HepG2 (cell line): Measurements from ENCODE around the gene ABL2. TPM values are rescaled to one million over a fixed set of nuclear protein-coding genes. Genes with fewer than 3 reads are reported as not detected.
A peak's percentile ranks its signal among the peaks of the same experiment; 100 is the strongest.

Experiments used
- CHCHD3 ChIP-seq: sonication (generic); formaldehyde crosslinking; IDR thresholded peaks from 2 replicates; pipeline ENCODE4 v1.8.0; 2022; ENCODE audit warnings: mild to moderate bottlenecking, missing genetic modification reagents, moderate library complexity
- GTF2F1 ChIP-seq: fragments of 150-350 bp; IDR thresholded peaks from 2 replicates; pipeline ENCODE4 v1.6.1; 2014; ENCODE audit warnings: low read length
- HNF1B ChIP-seq: sonication (generic); formaldehyde crosslinking; IDR thresholded peaks from 2 replicates; pipeline ENCODE4 v1.5.1; 2020; ENCODE audit warnings: mild to moderate bottlenecking, moderate library complexity, missing genetic modification reagents
- NPAS2 ChIP-seq: sonication (generic); formaldehyde crosslinking; IDR thresholded peaks from 2 replicates; pipeline ENCODE4 v1.8.0; 2022; ENCODE audit warnings: mild to moderate bottlenecking, missing genetic modification reagents, borderline replicate concordance
- NRL ChIP-seq: sonication (generic); formaldehyde crosslinking; IDR thresholded peaks from 2 replicates; pipeline ENCODE4 v1.5.0; 2020; ENCODE audit warnings: missing genetic modification reagents, mild to moderate bottlenecking, moderate library complexity, borderline replicate concordance
- PAF1 ChIP-seq: IDR thresholded peaks from 2 replicates; pipeline ENCODE4 v1.6.1; 2016; ENCODE audit warnings: missing genetic modification reagents, missing compliant biosample characterization
- PAWR ChIP-seq: sonication (generic); formaldehyde crosslinking; IDR thresholded peaks from 2 replicates; pipeline ENCODE4 v1.4.0; 2020; ENCODE audit warnings: missing genetic modification reagents, mild to moderate bottlenecking, borderline replicate concordance
- SRSF9 ChIP-seq: fragments of 200-400 bp; formaldehyde crosslinking; IDR thresholded peaks from 2 replicates; pipeline ENCODE4 v1.6.1; 2018; ENCODE audit warnings: borderline replicate concordance, mild to moderate bottlenecking, low read depth, low read length; ENCODE audit not compliant: insufficient read depth, poor library complexity, severe bottlenecking
- TCF7L2 ChIP-seq: IDR thresholded peaks from 2 replicates; pipeline ENCODE4 v1.6.1; 2011; ENCODE audit warnings: mild to moderate bottlenecking, low read depth, low read length, moderate library complexity
- ZNF20 ChIP-seq: sonication (generic); formaldehyde crosslinking; IDR thresholded peaks from 2 replicates; pipeline ENCODE4 v1.4.0; 2020; ENCODE audit warnings: mild to moderate bottlenecking, moderate library complexity, missing genetic modification reagents
- ZNF274 ChIP-seq: sonication (generic); formaldehyde crosslinking; IDR thresholded peaks from 2 replicates; pipeline ENCODE4 v1.5.1; 2020; ENCODE audit warnings: mild to moderate bottlenecking, missing genetic modification reagents
- ZNF333 ChIP-seq: sonication (generic); formaldehyde crosslinking; IDR thresholded peaks from 2 replicates; pipeline ENCODE4 v1.4.0; 2020; ENCODE audit warnings: mild to moderate bottlenecking, missing genetic modification reagents, borderline replicate concordance
- ZNF691 ChIP-seq: sonication (generic); formaldehyde crosslinking; IDR thresholded peaks from 2 replicates; pipeline ENCODE4 v1.4.0; 2020; ENCODE audit warnings: missing genetic modification reagents, low read depth, mild to moderate bottlenecking, borderline replicate concordance
- ZNF7 ChIP-seq: IDR thresholded peaks from 2 replicates; pipeline ENCODE4 v1.6.1; 2016; ENCODE audit warnings: missing biosample characterization, missing genetic modification reagents
- ZNF75D ChIP-seq: sonication (generic); formaldehyde crosslinking; IDR thresholded peaks from 2 replicates; pipeline ENCODE4 v1.8.1; 2023; ENCODE audit warnings: missing genetic modification reagents, mild to moderate bottlenecking, borderline replicate concordance
- polyA plus RNA-seq, 8 experiments: library from polyadenylated mRNA; depleted of rRNA in 3 of 8; stranded (reverse) in 7 of 8; unstranded in 1 of 8; fragments of >200 nt; fragmentation: Illumina TruSeq in 4 of 8; extraction: Trizol in 4 of 8; gene quantifications; 2 replicates each; pipeline versions ENCODE4 v1.2.1 to v1.2.3, GENCODE V29; 2011 to 2016; ENCODE audit warnings: low read depth in 4 of 8, missing spikeins in 1 of 8, mixed read lengths in 1 of 8; ENCODE audit not compliant: insufficient read depth in 1 of 8
- total RNA-seq, 5 experiments: library from RNA; depleted of rRNA; stranded (reverse); fragments of >200 nt; fragmentation: Illumina TruSeq; extraction: Trizol; gene quantifications; 2 replicates each; pipeline ENCODE4 v1.2.3, GENCODE V29; 2016; ENCODE audit warnings: low read depth in 1 of 5
- TF ChIP-seq, protein P1 (sequence below): sonication (generic); formaldehyde crosslinking; IDR thresholded peaks from 2 replicates; pipeline ENCODE4 v1.4.0; 2020; ENCODE audit warnings: missing genetic modification reagents
- TF ChIP-seq, protein P2 (sequence below): IDR thresholded peaks from 2 replicates; pipeline ENCODE4 v1.6.1; 2012; ENCODE audit warnings: inconsistent platforms
- TF ChIP-seq, protein P3 (sequence below): IDR thresholded peaks from 2 replicates; pipeline ENCODE4 v1.4.0; 2020; ENCODE audit warnings: mild to moderate bottlenecking, missing genetic modification reagents
- TF ChIP-seq, protein P4 (sequence below): sonication (generic); formaldehyde crosslinking; IDR thresholded peaks from 2 replicates; pipeline ENCODE4 v1.8.0; 2023; ENCODE audit warnings: mild to moderate bottlenecking, missing genetic modification reagents

The ABL2 gene
- total and polyA plus RNA-seq, 2 of the 13 experiments (the other 11 are each of a cell fraction or from before 2014, with no cell fraction given): 5.8 to 6.0 TPM

GRCh38 chr1:179091691-179092165, 137.7 kb downstream of the ABL2 start (continued):
- TF ChIP-seq ZNF691 (CRISPR knock-in tag) (0 out of 2 replicates have a peak, but pooled peaks have one; percentile 63), PAWR (CRISPR knock-in tag) (no peak), GTF2F1 (no peak), ZNF333 (CRISPR knock-in tag) (no peak), CHCHD3 (CRISPR knock-in tag) (no peak), NPAS2 (CRISPR knock-in tag) (no peak), NRL (CRISPR knock-in tag) (no peak), TCF7L2 (no peak), HNF1B (CRISPR knock-in tag) (peak; percentile 16; the same call in 1 of the 2 replicates), ZNF7 (CRISPR knock-in tag) (no peak), ZNF75D (CRISPR knock-in tag) (no peak), SRSF9 (no peak), PAF1 (CRISPR knock-in tag) (peak; percentile 70; the same call in 1 of the 2 replicates), ZNF20 (CRISPR knock-in tag) (no peak), ZNF274 (no peak)
- TF ChIP-seq, protein P1, sequence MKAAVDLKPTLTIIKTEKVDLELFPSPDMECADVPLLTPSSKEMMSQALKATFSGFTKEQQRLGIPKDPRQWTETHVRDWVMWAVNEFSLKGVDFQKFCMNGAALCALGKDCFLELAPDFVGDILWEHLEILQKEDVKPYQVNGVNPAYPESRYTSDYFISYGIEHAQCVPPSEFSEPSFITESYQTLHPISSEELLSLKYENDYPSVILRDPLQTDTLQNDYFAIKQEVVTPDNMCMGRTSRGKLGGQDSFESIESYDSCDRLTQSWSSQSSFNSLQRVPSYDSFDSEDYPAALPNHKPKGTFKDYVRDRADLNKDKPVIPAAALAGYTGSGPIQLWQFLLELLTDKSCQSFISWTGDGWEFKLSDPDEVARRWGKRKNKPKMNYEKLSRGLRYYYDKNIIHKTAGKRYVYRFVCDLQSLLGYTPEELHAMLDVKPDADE (CRISPR knock-in tag): no peak
- TF ChIP-seq, protein P2, sequence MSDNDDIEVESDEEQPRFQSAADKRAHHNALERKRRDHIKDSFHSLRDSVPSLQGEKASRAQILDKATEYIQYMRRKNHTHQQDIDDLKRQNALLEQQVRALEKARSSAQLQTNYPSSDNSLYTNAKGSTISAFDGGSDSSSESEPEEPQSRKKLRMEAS: peak; percentile 71
- TF ChIP-seq, protein P3, sequence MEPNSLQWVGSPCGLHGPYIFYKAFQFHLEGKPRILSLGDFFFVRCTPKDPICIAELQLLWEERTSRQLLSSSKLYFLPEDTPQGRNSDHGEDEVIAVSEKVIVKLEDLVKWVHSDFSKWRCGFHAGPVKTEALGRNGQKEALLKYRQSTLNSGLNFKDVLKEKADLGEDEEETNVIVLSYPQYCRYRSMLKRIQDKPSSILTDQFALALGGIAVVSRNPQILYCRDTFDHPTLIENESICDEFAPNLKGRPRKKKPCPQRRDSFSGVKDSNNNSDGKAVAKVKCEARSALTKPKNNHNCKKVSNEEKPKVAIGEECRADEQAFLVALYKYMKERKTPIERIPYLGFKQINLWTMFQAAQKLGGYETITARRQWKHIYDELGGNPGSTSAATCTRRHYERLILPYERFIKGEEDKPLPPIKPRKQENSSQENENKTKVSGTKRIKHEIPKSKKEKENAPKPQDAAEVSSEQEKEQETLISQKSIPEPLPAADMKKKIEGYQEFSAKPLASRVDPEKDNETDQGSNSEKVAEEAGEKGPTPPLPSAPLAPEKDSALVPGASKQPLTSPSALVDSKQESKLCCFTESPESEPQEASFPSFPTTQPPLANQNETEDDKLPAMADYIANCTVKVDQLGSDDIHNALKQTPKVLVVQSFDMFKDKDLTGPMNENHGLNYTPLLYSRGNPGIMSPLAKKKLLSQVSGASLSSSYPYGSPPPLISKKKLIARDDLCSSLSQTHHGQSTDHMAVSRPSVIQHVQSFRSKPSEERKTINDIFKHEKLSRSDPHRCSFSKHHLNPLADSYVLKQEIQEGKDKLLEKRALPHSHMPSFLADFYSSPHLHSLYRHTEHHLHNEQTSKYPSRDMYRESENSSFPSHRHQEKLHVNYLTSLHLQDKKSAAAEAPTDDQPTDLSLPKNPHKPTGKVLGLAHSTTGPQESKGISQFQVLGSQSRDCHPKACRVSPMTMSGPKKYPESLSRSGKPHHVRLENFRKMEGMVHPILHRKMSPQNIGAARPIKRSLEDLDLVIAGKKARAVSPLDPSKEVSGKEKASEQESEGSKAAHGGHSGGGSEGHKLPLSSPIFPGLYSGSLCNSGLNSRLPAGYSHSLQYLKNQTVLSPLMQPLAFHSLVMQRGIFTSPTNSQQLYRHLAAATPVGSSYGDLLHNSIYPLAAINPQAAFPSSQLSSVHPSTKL (CRISPR knock-in tag): peak; percentile 86
- TF ChIP-seq, protein P4, sequence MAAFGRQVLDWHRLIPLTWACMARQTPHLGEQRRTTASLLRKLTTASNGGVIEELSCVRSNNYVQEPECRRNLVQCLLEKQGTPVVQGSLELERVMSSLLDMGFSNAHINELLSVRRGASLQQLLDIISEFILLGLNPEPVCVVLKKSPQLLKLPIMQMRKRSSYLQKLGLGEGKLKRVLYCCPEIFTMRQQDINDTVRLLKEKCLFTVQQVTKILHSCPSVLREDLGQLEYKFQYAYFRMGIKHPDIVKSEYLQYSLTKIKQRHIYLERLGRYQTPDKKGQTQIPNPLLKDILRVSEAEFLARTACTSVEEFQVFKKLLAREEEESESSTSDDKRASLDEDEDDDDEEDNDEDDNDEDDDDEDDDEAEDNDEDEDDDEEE: no peak
